GM12875 (cell line): ENCODE results near the gene SEMG2.

Source experiments
- H3K4me3 ChIP-seq: one replicate; pipeline ENCODE4 v1.5.1; 2011; ENCODE audit warnings: low read depth, low read length, control low read depth
- CTCF ChIP-seq: IDR thresholded peaks from 2 replicates; pipeline ENCODE4 v1.5.1; 2011; ENCODE audit warnings: low read depth, mild to moderate bottlenecking, control low read depth, inconsistent platforms, low read length, moderate library complexity, borderline replicate concordance; ENCODE audit not compliant: insufficient read depth

The SEMG2 gene

GRCh38 chr20:45221076-45221475 is at the start of gene SEMG2:
Gene SEMG2, plus strand, starts transcription at chr20:45221373. Its CDS starts 17 bp downstream, at chr20:45221390.
- TF ChIP-seq CTCF, result no peak
- no peak within 1 kb of the TSS for H3K4me3 ChIP-seq

- H3K4me3 ChIP-seq, result no peak overlapping the region
These were observed 47.7 kb upstream of the SEMG2 start for GRCh38 chr20:45173522-45173921.

GRCh38 chr20:45174434-45175364 is 46.5 kb upstream of the SEMG2 start, which contains the start of gene PI3:
Gene PI3, plus strand, starts transcription at chr20:45174902. Its CDS starts 21 bp downstream, at chr20:45174923.
- H3K4me3 ChIP-seq, result no peak within 1 kb of the TSS
- no peak for TF ChIP-seq CTCF

More at GRCh38 chr20:45173522-45173921, 47.7 kb upstream of the SEMG2 start:
- no peak for TF ChIP-seq CTCF

GRCh38 chr20:45176526-45177267 is 44.5 kb upstream of the SEMG2 start:
- no peak overlapping the region for H3K4me3 ChIP-seq
- no peak for TF ChIP-seq CTCF

GRCh38 chr20:45179166-45179565 is 42.0 kb upstream of the SEMG2 start:
- no peak overlapping the region for H3K4me3 ChIP-seq
- TF ChIP-seq CTCF, result no peak

GRCh38 chr20:45181639-45182038 is 39.5 kb upstream of the SEMG2 start:
- TF ChIP-seq CTCF, result no peak
- H3K4me3 ChIP-seq, result no peak overlapping the region

GRCh38 chr20:45183084-45183483 is 38.1 kb upstream of the SEMG2 start:
- no peak overlapping the region for H3K4me3 ChIP-seq
- no peak for TF ChIP-seq CTCF
